Mucosa of stomach (tissue), 1 donor: ENCODE results near the gene NEURL1.
"Not testable (repeated sequence)": the region's sequence is repeated elsewhere in the genome, so short reads cannot be mapped to it uniquely, and the experiment has no call there.

Source experiments
- H3K27me3 ChIP-seq: one replicate; pipeline ENCODE4 v1.7.0; 2013; ENCODE audit warnings: mild to moderate bottlenecking, low read length; ENCODE audit not compliant: control insufficient read depth, insufficient read depth
- H3K36me3 ChIP-seq: one replicate; pipeline ENCODE4 v1.7.0; 2013; ENCODE audit warnings: low read length; ENCODE audit not compliant: control insufficient read depth, insufficient read depth
- H3K4me1 ChIP-seq: one replicate; pipeline ENCODE4 v1.7.0; 2013; ENCODE audit warnings: mild to moderate bottlenecking, low read length; ENCODE audit not compliant: control insufficient read depth, insufficient read depth
- H3K4me3 ChIP-seq: one replicate; pipeline ENCODE4 v1.7.0; 2013; ENCODE audit warnings: low read length
- H3K9ac ChIP-seq: one replicate; pipeline ENCODE4 v1.7.0; 2013; ENCODE audit warnings: mild to moderate bottlenecking, low read length, moderate library complexity
- H3K9me3 ChIP-seq: one replicate; pipeline ENCODE4 v1.7.0; 2013; ENCODE audit warnings: mild to moderate bottlenecking, low read length, moderate library complexity; ENCODE audit not compliant: control insufficient read depth
- donor health status: Pancreatic carcinoma.

NEURL1 gene

GRCh38 chr10:103595933-103596726 lies 102.6 kb downstream of the NEURL1 start:
- Histone ChIP-seq H3K9ac (no peak overlapping the region), H3K9me3 (no peaks in the 10 kb centered on the region), H3K4me1 (no peaks in the 10 kb centered on the region), H3K36me3 (no peaks in the 10 kb centered on the region), H3K4me3 (no peak overlapping the region), H3K27me3 (no peaks in the 10 kb centered on the region)

- Histone ChIP-seq H3K4me1 (no peaks in the 10 kb centered on the region), H3K9me3 (no peaks in the 10 kb centered on the region), H3K9ac (no peak overlapping the region), H3K36me3 (no peaks in the 10 kb centered on the region), H3K4me3 (no peak overlapping the region), H3K27me3 (no peaks in the 10 kb centered on the region)
These were observed 103.5 kb downstream of the NEURL1 start for GRCh38 chr10:103597003-103597402.

- Histone ChIP-seq H3K4me1 (no peaks in the 10 kb centered on the region), H3K36me3 (no peaks in the 10 kb centered on the region), H3K9me3 (no peaks in the 10 kb centered on the region), H3K4me3 (no peak overlapping the region), H3K27me3 (no peaks in the 10 kb centered on the region), H3K9ac (no peak overlapping the region)
These were observed 105.2 kb downstream of the NEURL1 start for GRCh38 chr10:103598654-103599115.

DNA sequence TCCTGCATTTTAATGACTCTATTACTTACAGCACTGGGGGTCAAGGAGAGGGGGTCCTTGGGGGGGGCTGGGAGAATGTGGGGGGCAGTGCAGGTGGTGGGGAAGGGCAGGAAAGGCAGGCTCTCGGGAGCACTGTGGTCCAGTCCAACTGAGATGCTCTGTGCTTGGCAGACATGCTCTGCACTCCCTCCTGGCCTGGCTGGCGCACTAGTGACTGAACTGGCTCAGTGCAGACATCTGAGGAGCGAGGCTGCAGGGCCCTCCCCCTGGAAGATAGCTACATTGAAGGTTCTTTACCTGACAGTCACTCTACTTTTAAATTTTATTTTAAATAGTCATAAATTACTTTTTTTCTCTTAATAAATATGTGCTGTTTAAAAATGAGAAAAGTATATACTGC lies 105.7 kb downstream of the NEURL1 start:
- H3K9me3 ChIP-seq = no peaks in the 10 kb centered on the region
- no peak overlapping the region for H3K4me3 ChIP-seq
- no peak overlapping the region for H3K9ac ChIP-seq
- H3K27me3 ChIP-seq = no peaks in the 10 kb centered on the region
- H3K4me1 ChIP-seq = no peaks in the 10 kb centered on the region
- no peaks in the 10 kb centered on the region for H3K36me3 ChIP-seq

- no peaks in the 10 kb centered on the region for H3K9me3 ChIP-seq
- no peak overlapping the region for H3K9ac ChIP-seq
- H3K4me1 ChIP-seq = no peaks in the 10 kb centered on the region
- no peaks in the 10 kb centered on the region for H3K27me3 ChIP-seq
- H3K4me3 ChIP-seq = no peak overlapping the region
- no peaks in the 10 kb centered on the region for H3K36me3 ChIP-seq
These were observed 106.4 kb downstream of the NEURL1 start for GRCh38 chr10:103599907-103600306.

DNA sequence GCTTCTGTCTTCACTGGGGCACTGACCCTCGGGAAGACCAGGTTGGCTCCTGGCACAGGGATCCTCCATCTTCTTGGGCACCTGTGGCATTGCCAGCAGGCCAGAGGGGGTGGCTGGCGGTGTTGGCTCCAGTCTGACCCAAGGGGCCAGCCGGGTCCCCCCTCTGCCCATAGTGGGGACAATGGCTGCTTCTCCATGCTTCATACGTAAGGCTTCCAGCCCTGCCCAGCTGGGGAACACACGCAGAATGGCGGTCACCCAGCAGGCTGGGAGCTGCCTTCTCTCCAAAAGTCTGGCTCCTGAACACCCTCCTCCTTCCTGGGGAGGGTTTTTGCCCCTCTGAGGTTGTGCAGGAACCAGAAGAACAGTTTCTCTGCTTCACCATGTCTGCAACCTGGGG lies 106.8 kb downstream of the NEURL1 start:
- Histone ChIP-seq H3K36me3 (no peaks in the 10 kb centered on the region), H3K4me3 (no peak overlapping the region), H3K9me3 (no peaks in the 10 kb centered on the region), H3K9ac (no peak overlapping the region), H3K27me3 (no peaks in the 10 kb centered on the region), H3K4me1 (no peaks in the 10 kb centered on the region)

DNA sequence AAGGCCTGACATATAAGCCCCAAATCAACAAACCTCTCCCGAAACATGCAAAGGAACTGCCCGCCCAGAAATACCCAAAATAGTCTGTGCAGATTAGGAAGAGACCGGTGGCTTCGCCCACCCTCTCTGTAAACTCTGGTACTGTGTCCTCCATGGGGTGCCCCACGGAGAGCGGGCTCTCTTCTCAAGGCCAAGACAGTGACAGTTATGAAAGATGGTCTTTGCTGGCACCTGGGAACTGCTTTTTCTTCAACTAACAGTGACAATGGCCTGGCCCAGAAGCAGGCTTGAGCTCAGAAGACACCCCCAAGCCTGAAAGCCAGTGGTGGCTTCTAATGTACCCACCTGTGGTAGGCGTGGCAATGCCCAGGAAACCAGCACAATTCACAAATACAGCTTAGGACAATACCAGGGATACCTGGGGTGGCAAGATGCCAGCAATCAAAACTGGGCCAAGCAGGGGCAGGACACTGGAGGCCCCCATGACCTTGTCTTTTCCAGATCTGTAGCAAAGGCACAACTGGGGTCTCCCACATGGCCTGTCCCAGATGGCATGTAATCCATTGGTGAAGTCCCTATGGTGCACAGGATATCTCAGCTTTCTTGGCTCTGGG lies 107.6 kb downstream of the NEURL1 start:
- Histone ChIP-seq H3K4me3 (no peak overlapping the region), H3K27me3 (no peaks in the 10 kb centered on the region), H3K36me3 (no peaks in the 10 kb centered on the region), H3K9me3 (no peaks in the 10 kb centered on the region), H3K4me1 (no peaks in the 10 kb centered on the region), H3K9ac (no peak overlapping the region)

DNA sequence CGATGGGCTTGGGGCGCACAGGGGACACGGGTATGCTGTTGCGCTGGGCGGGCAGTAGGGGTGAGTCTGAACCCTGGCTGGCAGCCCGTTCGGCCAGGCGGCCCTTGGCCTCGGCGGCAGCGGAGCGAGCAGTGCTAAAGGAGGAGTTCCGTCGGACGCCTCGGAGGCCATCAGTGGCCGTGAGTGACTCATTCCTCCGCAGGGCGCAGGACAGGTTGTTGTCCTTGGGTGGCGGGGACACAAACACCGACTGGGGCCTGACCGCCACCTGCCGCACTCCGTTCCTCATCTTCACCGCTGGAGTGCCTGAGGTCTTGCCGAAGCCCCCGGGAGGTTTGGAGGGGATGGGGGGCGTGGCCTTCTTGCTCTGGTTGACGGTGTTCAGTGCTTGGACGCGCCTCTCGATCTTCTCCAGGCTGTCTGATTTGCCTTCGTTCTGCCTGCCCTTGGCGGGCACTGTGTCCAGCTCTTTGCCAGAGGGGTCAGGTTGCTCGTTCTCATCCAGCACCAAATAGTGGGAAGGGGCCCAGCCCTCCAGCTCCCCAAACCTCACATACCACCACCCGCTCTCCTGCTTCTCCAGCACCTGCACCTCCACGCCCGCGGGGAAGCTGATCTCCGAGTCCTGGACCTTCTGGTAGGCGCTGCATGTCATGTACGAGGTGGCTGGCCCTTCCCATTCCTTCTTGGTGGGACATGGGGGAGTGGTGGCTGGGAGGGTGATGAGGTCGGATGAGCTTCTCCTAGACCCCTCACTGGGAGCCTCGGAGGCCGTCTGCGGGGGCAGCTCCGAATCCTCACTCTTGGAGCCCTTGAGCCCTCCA lies 108.7 kb downstream of the NEURL1 start:
- Histone ChIP-seq H3K4me1 (no peaks in the 10 kb centered on the region), H3K9ac (no peak overlapping the region), H3K9me3 (no peaks in the 10 kb centered on the region), H3K36me3 (no peaks in the 10 kb centered on the region), H3K27me3 (no peaks in the 10 kb centered on the region), H3K4me3 (no peak overlapping the region)

- Histone ChIP-seq H3K4me3 (no peak overlapping the region), H3K4me1 (no peaks in the 10 kb centered on the region), H3K9me3 (no peaks in the 10 kb centered on the region), H3K36me3 (no peaks in the 10 kb centered on the region), H3K27me3 (no peaks in the 10 kb centered on the region), H3K9ac (no peak overlapping the region)
These were observed 109.3 kb downstream of the NEURL1 start for GRCh38 chr10:103602852-103603155.

- Histone ChIP-seq H3K4me3 (no peak overlapping the region), H3K36me3 (no peaks in the 10 kb centered on the region), H3K27me3 (no peaks in the 10 kb centered on the region), H3K4me1 (no peaks in the 10 kb centered on the region), H3K9me3 (no peaks in the 10 kb centered on the region), H3K9ac (no peak overlapping the region)
These were observed 109.9 kb downstream of the NEURL1 start for GRCh38 chr10:103603382-103603781.

- Histone ChIP-seq H3K9me3 (no peaks in the 10 kb centered on the region), H3K9ac (no peak overlapping the region), H3K27me3 (no peaks in the 10 kb centered on the region), H3K36me3 (no peaks in the 10 kb centered on the region), H3K4me3 (no peak overlapping the region), H3K4me1 (no peaks in the 10 kb centered on the region)
These were observed 112.0 kb downstream of the NEURL1 start for GRCh38 chr10:103605359-103606096.

DNA sequence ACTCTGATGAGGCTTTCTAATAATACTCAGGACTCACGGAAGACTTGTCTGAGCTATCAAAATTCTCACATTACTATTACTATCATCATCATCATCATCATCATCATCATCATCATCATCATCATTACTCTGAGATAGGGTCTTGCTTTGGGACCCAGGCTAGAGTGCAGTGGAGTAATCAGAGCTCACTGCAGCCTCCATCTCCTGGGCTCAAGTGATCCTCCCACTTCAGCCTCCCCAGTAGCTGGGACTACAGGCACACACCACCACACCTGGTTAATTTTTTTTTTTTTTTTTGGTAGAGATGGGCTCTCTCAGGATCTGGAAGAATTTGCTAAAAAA lies 112.6 kb downstream of the NEURL1 start:
- not testable (repeated sequence) for H3K4me1 ChIP-seq, H3K9me3 ChIP-seq, H3K27me3 ChIP-seq, H3K9ac ChIP-seq, H3K36me3 ChIP-seq, H3K4me3 ChIP-seq
